K562 (cell line): ENCODE data around the gene OSCAR.

Experiments used
- CBX8 ChIP-seq: fragments of 200-600 bp; sonication (generic); IDR thresholded peaks from 2 replicates; pipeline ENCODE4 v1.6.1; 2012; ENCODE audit warnings: borderline replicate concordance, mixed run types, low read depth, mild to moderate bottlenecking, moderate library complexity, mixed read lengths, low read length, control low read depth, inconsistent platforms; ENCODE audit not compliant: poor library complexity, severe bottlenecking; ENCODE audit errors: extremely low read depth
- CHD7 ChIP-seq: fragments of 200-600 bp; sonication (generic); IDR thresholded peaks from one replicate; pipeline ENCODE4 v1.6.1; 2012; ENCODE audit warnings: mild to moderate bottlenecking, low read depth, low read length, inconsistent platforms
- E2F6 ChIP-seq, 2 experiments: IDR thresholded peaks; 2 replicates each; pipeline ENCODE4 v1.6.1; 2011; ENCODE audit warnings: borderline replicate concordance in 1 of 2, control low read depth in 1 of 2, low read depth in 1 of 2, low read length in 1 of 2, mild to moderate bottlenecking in 1 of 2, mixed read lengths in 1 of 2, moderate library complexity in 1 of 2; ENCODE audit not compliant: insufficient read depth in 1 of 2, insufficient read length in 1 of 2, poor library complexity in 1 of 2, severe bottlenecking in 1 of 2; ENCODE audit errors: extremely low read depth in 1 of 2
- EGR1 ChIP-seq: fragments of 450-650 bp; conservative IDR thresholded peaks from 2 replicates; pipeline ENCODE4 v1.6.1; 2017; ENCODE audit warnings: mild to moderate bottlenecking
- EZH2 ChIP-seq: IDR thresholded peaks from 2 replicates; pipeline ENCODE4 v1.6.1; 2012; ENCODE audit warnings: low read depth, mild to moderate bottlenecking, inconsistent platforms, low read length, borderline replicate concordance
- MXI1 ChIP-seq: IDR thresholded peaks from 2 replicates; pipeline ENCODE4 v1.6.1; 2011; ENCODE audit warnings: low read depth, mild to moderate bottlenecking, improper control_type of control experiment, low read length
- PCBP1 ChIP-seq: fragments of 200-400 bp; formaldehyde crosslinking; IDR thresholded peaks from 2 replicates; pipeline ENCODE4 v1.6.1; 2018; ENCODE audit warnings: mild to moderate bottlenecking, low read depth, low read length; ENCODE audit not compliant: poor library complexity, severe bottlenecking
- TBL1XR1 ChIP-seq, 2 experiments: IDR thresholded peaks; 2 replicates each; pipeline ENCODE4 v1.6.1; 2012; ENCODE audit warnings: improper control_type of control experiment in 2 of 2, low read length in 2 of 2, mild to moderate bottlenecking in 1 of 2
- ZNF274 ChIP-seq: IDR thresholded peaks from 2 replicates; pipeline ENCODE4 v1.6.1; 2011; ENCODE audit warnings: low read depth, mild to moderate bottlenecking, low read length, moderate library complexity, borderline replicate concordance
- TF ChIP-seq, protein P1 (sequence below), 3 experiments: IDR thresholded peaks in 2 of 3; conservative IDR thresholded peaks in 1 of 3; 2 replicates each; pipeline ENCODE4 v1.5.1; 2011 to 2012; ENCODE audit warnings: low read length in 3 of 3, mild to moderate bottlenecking in 3 of 3, control low read depth in 2 of 3, improper control_type of control experiment in 1 of 3, inconsistent platforms in 1 of 3, low read depth in 1 of 3, mixed read lengths in 1 of 3, moderate library complexity in 1 of 3; ENCODE audit not compliant: insufficient read depth in 2 of 3
- TF ChIP-seq, protein P2 (sequence below): sonication (generic); formaldehyde crosslinking; IDR thresholded peaks from 2 replicates; pipeline ENCODE4 v1.8.1; 2023; ENCODE audit warnings: mild to moderate bottlenecking, missing genetic modification reagents

DNA sequence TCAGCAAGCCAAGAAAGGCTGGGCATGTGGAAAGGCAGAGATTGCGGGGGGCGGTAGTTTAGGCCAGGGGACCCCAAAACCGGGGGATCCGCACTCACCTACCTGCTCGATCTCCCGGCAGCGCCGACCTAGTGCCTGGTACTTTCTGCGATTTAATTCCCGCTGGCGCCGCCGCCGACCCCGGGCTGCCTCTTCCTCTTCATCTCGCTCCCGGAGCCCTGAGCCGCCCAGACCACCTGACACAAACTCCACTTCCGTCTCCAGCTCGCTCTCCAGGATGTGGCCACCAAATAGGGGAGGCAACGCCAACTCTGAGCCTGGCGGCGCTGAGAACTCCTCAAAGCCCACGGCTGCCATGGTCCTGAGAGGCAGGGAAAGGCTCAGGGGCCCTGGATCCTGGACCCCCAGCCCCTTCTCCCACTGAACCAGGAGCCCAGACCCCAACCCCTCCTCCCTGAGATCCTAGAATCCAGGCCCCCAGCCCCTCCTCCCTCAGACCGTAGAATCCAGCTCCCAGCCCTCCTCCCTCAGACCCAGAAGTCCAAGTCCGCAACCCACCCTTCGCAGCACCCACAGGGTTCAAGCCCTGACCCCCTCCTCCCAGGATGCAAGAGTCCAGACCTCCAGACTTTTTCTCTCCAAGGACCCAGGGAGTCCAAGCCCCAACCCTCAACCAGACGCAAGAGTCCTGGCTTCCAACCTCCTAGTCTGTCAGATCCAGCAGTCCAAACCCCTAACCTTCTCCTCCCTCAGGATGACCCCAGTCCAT lies 13.9 kb upstream of the OSCAR start:
- TF ChIP-seq MXI1 (no peak), CBX8 (no peak), E2F6 (IDR thresholded peaks at IDR 0.05; ENCODE audit: borderline replicate concordance in 1 of 2, extremely low read depth in 1 of 2, insufficient read depth in 1 of 2, insufficient read length in 1 of 2, low read depth in 1 of 2, low read length in 1 of 2, poor library complexity in 1 of 2, severe bottlenecking in 1 of 2) (no peak), ZNF274 (no peak), EZH2 (no peak), EGR1 (no peak), TBL1XR1 (IDR thresholded peaks at IDR 0.05; ENCODE audit: low read length in 2 of 2) (no peak), PCBP1 (no peak), CHD7 (no peak)
- TF ChIP-seq, protein P1, sequence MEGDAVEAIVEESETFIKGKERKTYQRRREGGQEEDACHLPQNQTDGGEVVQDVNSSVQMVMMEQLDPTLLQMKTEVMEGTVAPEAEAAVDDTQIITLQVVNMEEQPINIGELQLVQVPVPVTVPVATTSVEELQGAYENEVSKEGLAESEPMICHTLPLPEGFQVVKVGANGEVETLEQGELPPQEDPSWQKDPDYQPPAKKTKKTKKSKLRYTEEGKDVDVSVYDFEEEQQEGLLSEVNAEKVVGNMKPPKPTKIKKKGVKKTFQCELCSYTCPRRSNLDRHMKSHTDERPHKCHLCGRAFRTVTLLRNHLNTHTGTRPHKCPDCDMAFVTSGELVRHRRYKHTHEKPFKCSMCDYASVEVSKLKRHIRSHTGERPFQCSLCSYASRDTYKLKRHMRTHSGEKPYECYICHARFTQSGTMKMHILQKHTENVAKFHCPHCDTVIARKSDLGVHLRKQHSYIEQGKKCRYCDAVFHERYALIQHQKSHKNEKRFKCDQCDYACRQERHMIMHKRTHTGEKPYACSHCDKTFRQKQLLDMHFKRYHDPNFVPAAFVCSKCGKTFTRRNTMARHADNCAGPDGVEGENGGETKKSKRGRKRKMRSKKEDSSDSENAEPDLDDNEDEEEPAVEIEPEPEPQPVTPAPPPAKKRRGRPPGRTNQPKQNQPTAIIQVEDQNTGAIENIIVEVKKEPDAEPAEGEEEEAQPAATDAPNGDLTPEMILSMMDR (IDR thresholded peaks at IDR 0.05 in 2 of 3, conservative IDR thresholded peaks at IDR 0.05 in 1 of 3; ENCODE audit: insufficient read depth in 2 of 3, low read depth in 1 of 3, low read length in 3 of 3): no peak
- TF ChIP-seq, protein P2, sequence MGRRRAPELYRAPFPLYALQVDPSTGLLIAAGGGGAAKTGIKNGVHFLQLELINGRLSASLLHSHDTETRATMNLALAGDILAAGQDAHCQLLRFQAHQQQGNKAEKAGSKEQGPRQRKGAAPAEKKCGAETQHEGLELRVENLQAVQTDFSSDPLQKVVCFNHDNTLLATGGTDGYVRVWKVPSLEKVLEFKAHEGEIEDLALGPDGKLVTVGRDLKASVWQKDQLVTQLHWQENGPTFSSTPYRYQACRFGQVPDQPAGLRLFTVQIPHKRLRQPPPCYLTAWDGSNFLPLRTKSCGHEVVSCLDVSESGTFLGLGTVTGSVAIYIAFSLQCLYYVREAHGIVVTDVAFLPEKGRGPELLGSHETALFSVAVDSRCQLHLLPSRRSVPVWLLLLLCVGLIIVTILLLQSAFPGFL (CRISPR knock-in tag): no peak
